ENCODE data around the gene CABP1.
"Not testable (repeated sequence)": the region's sequence is repeated elsewhere in the genome, so short reads cannot be mapped to it uniquely, and the experiment has no call there.

CABP1 gene

GRCh38 chr12:120668868-120669840 lies 28.7 kb downstream of the CABP1 start:
- peak; percentile 42 for DNase-seq

DNA sequence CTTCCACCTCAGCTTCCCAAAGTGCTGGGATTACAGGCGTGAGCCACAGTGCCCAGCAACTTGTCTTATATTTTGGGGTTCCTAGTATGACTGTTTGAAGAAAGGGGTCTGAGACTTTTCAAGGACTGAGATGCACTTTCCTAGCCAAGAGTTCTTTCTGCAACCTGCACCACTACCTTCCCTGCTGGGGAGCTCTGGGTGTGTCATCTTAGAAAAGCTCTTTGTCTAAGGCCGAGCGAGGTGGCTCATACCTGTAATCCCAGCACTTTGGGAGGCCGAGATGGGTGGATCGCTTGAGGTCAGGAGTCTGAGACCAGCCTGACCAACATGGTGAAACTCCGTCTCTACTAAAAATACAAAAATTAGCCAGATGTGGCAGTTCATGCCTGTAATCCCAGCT lies 29.8 kb downstream of the CABP1 start:
- not testable (repeated sequence) for DNase-seq

DNA sequence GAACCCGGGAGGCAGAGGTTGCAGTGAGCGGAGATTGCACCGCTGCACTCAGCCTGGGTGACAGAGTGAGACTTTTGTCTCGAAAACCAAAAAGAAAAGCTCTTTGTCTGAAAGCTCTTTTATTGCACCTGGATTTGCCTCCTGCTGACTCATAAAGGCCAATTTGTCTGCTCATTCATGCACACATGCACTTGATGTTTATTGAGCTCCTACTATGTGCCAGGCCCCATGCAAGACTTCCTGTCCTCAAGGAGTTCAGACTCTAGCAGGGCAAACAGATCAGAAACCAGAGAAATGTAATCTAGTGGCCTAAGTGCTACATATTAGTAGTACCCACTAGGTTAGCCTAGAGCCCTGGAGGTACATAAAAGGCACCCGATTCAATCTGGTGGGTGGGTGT lies 30.2 kb downstream of the CABP1 start:
- no peak for DNase-seq

- no peak for DNase-seq
Observed at GRCh38 chr12:120674097-120674636, 33.7 kb downstream of the CABP1 start.

GRCh38 chr12:120677765-120678473 lies 37.5 kb downstream of the CABP1 start:
- DNase-seq = no peak

GRCh38 chr12:120678572-120678971 lies 38.1 kb downstream of the CABP1 start:
- DNase-seq = no peak

DNA sequence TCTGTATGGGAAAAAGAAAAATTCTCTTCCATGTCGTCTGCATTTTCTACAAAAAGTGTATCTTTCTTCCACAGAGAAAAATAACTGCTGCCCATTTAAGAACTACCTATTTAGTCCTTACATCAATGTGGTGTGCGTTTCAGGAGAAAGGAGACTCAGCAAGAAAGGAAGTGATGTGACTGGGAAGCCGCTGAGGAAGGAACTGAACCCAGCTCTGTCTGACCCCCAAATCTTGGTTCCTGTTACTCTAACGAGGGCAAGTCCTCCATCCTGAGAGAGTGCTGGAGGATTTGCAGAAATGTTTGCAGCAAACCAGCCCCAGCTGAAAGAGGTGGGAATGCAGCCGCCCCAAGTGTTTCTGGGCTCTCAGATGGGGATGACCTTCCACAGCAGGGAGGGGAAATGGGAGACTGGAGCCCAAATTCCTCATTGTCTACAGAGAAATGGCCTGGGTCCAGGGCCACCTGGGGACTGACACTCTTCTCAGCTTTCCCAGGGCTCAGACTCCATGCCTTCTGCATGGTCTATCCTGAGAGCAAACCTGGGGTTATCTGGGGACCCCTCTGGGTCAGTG lies 39.8 kb downstream of the CABP1 start:
- no peak for DNase-seq

DNA sequence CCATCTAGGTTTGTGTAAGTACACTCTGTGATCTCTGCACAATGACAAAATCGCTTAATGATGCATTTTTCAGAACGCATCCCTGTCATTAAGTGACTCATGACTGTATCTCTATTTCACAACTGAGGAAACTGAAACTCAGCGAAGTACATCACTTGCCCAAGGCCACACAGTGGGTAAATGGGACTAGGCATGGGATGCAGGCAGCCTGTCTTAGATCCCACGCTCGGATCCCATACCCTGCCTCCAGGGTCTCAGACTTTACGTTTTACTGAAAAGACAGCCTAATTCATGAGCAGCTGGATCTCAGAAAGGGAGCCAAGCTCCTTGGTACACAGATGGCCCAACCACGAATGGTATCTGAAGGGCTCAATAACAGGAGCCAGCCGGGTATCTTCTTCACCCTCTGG lies 44.1 kb downstream of the CABP1 start:
- no peak for DNase-seq

- no peak for DNase-seq
Observed at GRCh38 chr12:120685522-120685921, 45.1 kb downstream of the CABP1 start.

DNA sequence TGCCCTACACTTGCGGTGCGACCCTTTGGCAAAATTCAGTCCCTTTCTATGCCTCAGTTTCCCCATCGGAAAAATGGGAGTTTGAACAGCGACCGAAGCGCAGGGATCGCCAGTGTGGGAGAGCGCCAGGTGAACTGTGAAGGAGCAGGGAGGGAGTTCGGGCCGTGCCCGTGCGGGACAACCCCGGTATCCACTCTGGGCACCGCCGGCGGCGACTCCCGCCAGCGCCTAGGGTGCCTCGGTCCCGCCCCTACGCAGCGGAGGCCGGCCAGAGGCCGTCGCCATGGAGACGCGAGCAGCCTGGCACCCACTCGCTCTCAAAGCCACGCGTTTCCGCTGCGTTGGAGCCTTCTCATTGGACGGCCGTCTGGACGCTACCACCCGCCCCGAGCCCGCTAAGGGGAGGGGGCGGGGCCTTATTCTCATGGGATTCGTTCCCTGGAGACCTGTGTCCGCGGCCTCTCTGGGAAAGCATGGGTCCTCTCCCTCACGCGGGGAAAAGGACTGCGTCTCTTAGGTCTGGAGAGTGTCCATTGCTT lies 45.8 kb downstream of the CABP1 start:
- DNase-seq = peak; percentile 91

DNA sequence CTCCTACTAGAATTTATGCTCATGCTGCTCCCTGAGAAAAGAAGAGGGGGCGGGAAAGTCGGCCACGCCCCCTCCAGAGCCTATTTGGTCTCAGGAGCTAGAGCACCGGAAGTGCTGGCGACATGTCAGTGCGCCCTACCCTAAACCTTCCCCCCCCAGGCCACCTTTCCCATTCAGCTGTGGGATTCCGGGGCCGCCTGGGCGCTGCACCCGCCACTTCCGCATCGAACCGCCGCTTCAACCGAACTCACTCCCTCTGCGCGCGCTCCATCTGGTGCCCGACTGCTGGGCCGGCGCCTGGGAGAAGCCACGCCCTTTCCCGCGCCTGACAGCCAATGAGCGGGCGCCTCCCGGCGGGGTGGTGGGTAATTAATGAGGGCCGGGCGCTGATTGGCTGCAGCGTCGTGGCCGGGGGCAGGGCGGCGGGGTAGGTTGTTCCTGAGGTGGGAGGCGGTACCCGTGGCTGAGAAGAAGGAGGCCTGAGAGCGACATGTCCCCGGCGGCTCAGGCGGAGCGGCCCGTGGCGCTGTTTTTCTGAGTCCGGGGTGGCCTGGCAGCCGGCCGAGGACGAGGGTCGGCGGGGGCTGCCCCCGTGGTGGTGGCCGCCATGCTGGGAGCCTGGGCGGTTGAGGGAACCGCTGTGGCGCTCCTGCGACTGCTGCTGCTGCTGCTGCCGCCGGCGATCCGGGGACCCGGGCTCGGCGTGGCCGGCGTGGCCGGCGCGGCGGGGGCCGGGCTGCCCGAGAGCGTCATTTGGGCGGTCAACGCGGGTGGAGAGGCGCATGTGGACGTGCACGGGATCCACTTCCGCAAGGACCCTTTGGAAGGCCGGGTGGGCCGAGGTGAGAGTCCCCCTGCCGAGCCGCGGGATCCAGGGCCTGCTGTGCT lies 46.5 kb downstream of the CABP1 start, which contains the start of gene MLEC:
TSS of gene MLEC (plus strand) at position 460 of the 888 bp plus-strand sequence. CDS start at position 608, 148 bp downstream.
- DNase-seq = peak; percentile 98

DNA sequence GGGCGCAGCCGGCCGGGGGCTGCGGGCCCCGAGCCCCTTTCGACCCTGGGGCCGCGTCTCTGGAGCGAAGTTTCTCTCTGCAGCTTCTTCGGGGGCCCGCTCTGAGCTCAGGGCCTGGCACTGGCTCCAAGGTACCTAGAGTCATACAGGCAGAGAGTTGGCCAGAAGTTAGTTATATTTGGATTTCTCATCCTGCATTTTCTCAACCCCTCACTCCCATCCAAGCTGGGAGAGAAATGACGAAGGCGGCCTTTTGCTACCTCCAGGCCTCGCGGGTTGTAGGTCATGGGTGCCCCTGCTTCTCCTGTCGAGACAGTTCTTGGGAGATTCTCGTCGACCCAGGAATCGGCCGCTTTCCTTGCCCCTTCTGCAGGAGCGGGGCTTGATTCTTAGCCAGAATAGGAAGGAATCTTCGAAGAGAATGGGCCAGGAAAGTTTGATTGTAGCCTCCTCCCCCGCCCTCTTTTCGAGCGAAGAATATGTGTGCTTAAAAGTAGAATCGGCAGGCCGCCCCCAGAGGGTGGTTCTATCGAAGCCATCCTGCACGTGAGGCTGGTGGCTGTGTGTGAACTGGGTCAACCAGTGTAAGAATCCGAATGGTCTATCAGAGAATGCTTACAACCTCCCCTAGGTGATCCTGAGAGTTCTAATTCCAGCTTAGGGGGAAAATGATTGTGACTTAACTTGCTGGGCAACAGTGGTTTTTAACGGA lies 47.3 kb downstream of the CABP1 start:
- no peak for DNase-seq

- DNase-seq = peak; percentile 46
Observed at GRCh38 chr12:120688527-120689071, 48.2 kb downstream of the CABP1 start.

- no peak for DNase-seq
Observed at GRCh38 chr12:120689397-120690082, 49.1 kb downstream of the CABP1 start.

- no peak for DNase-seq
Observed at GRCh38 chr12:120690083-120690450, 49.6 kb downstream of the CABP1 start.

DNA sequence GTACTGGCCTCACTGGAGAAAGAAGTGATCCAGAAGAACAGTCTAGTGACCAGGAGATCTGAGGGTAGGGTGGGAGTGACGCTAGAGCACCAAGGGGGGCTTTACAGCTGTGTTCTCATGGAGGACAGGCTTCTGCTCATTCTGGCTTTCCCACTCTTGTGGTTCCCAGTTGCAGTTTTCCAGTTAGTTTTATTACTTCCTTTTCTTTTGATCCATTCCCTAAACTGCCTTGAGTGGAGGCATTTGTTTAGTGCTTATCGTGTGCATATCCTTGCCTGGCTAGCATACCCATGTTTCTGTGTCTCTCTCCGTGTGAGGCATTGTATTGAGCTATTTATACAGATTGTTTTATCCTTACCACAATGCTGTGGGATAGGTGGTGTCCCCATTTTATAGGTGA lies 50.6 kb downstream of the CABP1 start:
- DNase-seq = no peak

GRCh38 chr12:120692524-120693033 lies 52.2 kb downstream of the CABP1 start:
- DNase-seq = peak; percentile 57

DNA sequence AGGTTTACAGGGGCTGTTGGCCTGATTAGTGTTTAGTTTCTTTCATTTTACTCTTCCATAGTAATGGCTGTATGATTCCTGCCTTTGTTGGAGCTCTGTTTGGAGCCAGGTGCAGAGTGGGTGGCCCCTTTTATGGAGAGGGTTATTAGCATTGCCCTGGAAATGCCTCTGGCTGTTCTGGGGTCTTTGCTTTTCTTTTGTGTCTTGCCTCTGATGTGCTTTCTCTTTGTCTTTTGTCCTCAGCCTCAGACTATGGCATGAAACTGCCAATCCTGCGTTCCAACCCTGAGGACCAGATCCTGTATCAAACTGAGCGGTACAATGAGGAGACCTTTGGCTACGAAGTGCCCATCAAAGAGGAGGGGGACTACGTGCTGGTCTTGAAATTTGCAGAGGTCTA lies 53.4 kb downstream of the CABP1 start:
- no peak for DNase-seq

DNA sequence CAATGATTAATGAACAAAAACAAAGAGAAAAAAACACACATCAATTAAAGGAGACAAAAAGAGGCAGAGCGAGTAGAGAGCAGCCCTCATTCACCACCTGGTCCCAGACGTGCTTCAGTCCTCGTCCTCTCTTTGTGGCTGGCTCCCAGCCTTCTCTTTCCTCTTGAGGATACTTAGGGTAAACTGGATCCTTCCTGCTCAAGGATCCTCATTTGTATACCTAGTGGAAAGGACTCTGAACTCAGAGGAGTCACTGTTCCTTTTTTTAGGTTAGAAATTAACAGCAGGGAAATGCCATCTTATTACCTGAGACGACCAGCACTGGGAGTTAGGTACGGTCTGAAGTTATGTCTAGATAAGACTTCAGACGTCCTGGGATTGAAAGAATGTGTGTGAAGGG lies 56.2 kb downstream of the CABP1 start:
- DNase-seq = no peak

DNA sequence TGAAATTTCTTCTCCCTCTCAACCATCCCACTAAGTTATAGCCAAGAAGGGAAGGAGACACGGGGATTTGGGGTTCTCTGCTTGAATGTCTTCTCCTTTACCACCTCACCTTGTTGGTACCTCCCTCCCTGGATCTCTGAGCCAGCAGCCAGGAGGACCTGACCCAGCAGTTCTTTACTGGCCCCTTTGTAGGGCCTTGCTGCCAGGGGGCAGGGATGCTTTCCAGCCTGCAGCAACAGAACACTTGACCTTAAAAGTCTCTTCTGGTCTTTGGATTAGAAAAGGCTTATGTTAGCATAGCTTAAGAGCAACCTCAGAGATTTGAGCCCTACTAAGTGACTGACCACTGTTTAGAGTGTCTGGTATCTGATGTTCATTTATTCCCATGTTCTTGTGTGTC lies 56.9 kb downstream of the CABP1 start:
- no peak for DNase-seq
